NCI-H1694 (cell line): Measurements from ENCODE around the gene CORO1C.

Experiments used
- DNase-seq: peaks from one replicate; lab custom pipeline; 2025; lab: John Stamatoyannopoulos, UW

Gene CORO1C

DNA sequence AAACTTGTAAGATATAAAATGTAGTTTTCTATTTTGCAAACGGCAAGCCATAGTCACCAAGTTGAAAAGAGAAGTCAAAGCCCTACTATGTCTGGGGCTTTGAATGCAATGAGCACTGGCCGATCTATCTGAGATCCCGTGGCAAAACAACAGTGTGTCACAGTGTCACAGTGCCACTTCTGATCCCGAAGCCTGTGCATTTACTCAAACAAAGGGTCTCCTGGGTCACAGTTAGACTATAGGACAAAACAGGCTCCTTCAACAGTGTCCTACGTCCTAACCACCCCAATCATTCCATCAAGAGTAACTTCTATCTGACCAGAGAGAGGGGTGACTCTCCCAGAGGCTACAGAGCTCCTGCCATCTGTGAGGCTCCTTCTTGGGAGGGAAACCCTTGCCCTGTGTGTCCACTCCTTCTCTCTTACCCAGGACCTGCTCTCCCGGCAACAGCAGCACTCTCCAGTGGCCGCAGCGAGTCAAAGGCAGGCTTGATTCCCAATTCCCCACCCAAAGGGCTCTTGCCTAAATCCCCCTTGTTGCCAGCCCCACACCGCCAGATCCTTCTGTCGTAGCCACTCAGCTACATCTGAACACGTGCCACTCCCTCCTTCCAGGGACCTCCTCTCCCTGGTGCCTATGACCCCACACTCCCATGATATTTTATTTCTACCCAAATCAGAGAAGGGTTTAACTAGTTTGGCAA is 83.6 kb downstream of the CORO1C start:
- no peak for DNase-seq

DNA sequence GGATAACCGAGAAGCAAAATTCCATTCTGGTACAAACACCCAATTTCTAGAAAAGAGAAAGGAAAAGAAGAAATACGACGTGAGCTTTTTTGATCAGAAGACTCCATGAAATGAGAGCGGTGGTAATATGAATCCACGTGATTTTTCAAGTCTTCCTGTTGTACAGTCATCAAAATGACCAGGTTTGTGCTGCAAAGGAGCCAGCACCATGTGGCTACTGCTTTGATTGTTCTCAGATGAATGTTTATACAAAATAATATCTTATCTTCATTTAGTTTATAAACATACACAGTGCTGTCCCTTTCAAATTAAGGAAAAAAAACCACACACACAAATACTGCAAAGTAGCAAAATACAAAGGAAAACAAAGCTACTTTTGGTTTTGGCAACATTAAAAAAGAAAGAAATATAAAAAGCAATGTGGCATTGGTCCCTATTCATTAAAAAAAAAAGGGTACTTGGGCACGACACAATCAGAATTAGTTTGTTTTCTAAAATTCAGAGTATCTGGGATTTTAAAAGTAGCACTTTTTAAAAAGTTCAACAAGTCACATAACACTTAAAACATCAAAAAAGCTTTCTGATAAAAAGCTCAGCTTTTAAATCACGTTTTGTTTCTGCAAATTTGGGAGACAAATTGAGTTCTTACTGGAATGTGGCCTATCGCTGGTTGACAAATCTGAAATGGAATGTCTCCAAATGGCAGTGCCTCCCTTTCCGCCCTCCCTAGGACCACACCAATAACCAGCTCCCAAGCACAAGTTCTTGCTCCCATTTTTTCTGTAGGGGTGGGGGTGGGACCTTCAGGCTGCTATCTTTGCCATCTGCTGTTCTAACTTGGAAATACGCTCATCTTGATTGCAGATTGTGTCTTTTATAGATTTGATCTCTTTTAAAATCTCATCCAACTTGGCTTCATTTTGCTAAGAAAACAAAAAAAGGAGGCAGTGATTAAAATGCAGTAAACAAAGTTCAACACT is 84.4 kb downstream of the CORO1C start:
- DNase-seq: no peak

DNA sequence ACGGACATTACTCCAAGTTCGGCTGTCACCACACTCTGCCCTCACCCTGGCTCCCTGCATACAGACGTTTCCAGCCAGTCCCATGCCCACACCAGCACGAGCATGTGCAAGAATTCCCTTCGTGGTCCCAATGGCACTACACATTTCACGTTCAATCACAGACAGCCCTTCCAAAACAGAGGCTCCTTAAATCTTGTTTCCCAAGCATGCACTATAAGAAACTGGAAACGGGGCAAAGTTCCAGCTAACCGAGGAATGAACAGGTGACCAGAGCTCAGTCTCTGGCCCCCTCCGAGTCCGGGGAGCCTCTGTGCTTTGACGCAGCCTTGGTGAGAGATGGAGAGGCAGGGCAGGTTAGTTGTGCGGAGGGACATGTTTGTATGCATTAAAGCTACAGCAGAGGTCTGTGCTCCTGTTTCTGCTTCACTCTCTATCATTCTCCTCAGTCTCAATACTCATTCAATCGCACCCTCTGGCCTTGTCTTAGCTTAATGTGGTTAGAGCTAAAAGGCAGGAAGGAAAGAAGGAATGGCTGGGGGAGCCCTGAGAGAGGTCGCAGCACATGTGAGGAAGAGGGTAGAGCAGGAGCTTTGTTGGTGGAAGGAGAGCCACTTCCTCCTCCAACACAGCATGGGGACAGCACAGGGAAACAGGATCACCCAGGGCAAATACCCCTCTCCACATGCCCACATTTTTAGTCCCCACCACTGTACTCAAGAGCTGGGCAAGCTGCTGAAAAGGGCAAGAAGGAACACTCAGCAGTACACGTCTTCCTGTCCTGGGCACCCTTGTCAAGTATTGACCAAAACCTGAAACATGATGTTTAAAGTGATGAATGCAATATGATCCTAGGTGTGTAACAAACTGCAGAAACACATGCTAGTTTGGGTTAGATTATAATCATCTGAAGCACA is 85.4 kb downstream of the CORO1C start:
- DNase-seq: no peak

DNA sequence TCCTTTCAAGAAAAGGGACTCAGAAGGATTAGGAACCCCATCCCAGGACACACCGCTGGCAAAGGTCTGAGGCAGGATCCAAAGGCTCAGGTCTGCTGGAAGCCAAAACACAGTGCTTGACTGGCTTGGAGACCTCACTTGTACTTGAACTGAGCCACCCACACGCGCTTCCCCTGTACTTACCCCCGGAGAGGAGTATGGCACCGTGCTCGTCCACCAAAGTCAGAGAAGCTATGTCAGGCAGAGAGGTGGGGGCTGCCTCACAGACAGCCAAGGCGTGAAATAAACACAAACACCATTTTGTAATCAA is 86.6 kb downstream of the CORO1C start:
- DNase-seq: no peak

DNA sequence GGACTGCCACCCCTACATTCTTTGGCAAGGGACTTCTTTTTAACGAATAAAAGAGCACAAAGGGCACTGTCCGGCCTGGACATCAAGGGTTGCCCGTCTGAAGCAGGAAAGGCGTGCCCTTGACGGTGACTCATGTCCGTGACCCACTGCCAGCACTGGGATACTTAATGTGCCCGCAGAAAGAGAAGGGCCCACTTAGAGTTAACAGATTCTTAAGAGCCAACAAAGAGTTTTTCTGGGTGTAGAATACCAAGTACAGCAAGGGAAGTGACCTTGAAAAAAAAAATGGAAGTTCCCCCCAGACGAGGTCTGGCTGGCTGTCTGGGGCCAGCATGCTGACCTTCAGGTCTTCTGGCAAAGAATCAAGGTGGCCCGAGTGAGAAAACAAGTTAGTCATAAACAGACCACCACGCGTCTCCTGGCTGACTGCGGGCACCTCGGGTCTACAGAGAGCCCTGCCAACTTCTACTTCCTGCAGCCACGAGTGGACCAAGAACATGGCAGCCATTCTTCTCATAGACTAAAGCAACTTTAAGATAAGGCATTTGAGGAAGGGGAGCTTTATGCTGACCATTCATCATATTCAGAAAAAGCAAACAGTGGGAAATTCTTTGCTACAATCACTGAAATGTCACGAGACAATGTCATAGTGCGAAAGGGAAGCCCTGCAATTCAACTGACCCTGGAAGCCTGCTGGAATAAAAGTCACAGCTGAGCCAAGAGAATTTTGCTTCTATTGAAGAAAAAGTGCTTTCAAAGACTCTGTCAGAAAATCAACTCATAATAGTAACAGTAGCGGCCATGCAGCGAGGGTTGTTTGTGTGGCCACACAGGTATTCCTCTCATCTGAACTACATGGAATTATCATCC is 87.1 kb downstream of the CORO1C start:
- DNase-seq: no peak

DNA sequence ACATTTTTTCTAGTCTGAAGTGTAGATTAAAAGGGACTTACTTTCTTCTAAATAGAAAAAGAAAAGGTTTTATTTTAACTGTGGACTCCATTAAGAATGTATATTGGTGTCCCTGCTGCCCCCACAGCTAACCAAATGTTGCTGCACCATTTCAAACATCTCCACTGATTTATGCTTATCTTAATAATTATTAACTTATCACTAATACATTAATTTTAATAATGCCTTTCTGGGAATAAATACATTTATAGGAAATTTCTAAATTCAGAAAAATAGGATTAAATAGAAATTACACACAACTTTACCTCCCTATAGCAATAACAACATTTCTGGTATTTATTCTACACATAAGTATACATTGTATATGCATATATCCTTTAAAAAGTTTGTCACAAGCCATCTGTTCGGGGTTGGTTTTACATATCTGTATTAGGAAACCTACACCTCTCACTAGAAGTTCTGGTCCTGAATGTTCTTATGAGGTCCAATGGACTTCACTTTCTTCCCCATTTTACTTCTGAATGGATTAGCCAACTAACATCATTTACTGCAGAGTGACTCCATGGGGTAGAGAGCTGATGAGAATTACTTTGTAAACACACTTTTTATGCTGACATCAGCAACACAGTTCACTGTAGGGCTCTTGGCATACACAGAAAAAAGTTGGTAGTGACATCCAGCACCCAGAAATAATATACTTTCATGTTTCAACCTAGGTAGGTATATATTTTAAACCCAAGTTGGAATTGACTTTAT is 88.2 kb downstream of the CORO1C start:
- DNase-seq: no peak

DNA sequence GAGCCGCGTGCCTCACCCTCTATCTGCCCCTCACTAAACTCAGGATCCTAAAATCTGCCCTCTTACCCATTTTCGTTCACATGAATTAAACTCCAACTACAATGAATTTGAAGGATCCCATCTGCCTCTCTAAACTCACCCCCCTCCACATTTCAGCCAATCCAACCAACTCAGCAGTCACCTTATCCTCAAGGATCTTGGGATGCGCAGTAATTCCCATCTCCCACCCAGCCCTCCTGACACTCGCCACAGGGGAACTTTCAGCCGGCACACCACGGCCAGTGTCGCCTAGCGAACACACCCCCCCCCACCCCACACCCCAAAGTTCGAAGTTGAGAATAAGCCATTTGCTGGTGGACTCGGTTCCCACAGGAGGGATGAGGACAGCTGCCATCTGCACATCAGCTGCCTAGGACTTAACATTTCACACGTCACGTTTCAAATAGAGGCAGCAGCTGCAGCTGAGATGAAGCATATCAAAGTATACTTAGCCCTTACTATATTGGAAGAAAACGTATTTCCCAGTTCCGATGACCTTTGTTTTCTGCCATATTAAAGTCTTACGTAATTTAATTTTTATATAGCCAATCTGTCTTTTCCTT is 88.9 kb downstream of the CORO1C start:
- no peak for DNase-seq

DNA sequence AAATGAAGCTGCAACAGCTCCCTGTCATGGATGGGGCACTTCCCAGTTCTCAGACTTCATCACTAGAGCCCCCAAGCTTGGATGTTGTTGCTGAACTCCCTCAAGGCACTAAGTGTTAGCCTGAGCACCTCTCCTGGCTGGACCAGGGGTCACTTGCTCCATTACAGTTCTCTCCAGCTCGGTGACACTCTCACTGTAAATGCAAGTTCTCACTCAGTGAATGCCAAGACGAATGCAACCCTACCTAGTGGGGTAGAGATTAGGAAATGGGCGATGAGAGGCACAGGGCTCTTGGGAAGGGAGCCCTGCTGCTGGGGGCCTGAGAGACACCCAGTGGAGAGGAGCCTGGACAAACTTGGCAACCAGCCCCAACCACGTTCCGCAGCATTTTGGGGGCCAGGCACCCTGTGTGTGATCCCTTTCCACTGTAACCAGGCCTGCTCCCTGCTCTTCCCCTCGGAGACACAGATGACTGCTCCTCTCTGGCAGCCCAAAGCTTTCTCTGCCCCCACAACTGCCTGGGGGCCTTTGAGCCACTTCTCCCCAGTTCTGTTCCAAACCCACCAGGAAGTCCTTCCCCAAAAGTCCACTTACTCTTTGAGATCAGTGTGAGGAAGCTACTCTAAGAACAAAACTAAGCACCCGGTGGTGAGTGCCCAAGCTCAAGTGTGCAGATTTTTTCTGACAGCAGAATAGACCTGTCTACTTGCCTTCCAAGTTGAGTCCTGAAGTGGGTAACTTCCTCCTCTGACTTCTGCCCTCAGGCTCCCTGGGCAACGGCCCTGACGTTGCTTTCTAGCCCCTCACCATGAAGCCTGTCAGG is 89.7 kb downstream of the CORO1C start:
- no peak for DNase-seq

DNA sequence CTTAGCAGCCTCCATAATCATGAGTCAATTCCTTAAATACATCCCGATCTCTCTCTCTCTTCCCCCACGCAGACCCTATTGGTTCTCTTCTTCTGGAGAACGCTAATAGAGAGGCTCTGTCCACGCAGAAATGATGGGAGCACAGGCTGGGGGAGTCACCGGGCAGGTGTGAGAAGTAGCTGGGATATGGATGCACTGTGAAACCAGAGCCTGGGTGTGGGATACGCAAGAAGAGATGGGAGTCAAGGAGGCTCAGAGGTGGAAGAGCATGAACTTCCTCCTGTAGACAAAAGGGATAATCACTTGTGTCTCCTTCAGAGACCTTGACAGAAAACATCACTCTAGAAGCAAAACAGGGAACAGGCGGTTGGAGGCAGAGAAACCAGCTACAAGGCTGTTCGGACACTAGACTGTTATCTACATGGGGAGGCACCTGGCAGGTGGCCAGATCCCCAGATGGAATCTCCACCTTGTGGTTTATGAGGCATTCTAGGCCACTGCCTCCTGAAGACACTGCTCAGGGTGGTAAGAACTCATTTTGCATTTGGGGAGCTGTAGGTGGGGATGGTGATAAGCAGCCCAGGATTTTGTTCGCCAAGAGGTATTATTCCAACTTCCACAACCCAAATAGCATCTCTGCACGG is 90.4 kb downstream of the CORO1C start:
- no peak for DNase-seq

DNA sequence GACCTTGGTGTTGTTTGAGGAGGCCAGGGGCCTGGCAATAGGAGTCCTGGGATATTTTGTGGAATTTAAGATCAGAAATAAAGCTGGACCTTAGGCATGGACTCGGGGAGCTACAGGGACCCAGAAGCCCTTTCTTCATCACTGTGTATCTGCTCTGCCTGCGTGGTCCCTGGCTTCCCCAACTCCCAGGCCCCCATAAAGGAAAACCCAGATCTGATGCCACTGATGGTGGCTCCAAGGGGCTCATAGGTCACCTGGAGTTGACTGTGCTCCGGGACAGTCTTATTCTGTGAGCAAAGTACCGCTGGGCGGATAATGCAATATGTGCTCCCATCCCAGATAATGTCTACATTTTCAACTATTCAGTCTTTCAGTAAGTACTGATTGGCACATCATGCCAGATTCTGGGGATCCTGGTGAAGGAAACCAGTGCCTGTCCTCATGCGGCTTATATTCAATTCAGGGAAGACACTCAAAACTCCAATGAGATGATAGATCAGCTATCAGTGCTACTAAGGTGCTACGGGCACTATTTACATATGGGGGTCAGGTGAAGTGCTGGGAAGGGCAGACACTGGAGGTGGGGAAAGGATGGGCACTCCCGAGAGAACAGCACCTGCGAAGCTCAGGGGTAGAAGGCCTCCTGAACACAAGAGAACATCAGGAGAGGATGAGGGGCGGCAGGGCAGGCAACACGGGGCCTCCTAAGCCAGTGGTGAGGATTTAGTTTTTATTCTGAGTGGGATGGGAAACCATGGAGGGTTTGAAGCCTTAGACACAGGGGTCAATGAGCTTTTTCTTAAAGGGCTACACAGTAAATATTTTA is 92.1 kb downstream of the CORO1C start:
- no peak for DNase-seq

DNA sequence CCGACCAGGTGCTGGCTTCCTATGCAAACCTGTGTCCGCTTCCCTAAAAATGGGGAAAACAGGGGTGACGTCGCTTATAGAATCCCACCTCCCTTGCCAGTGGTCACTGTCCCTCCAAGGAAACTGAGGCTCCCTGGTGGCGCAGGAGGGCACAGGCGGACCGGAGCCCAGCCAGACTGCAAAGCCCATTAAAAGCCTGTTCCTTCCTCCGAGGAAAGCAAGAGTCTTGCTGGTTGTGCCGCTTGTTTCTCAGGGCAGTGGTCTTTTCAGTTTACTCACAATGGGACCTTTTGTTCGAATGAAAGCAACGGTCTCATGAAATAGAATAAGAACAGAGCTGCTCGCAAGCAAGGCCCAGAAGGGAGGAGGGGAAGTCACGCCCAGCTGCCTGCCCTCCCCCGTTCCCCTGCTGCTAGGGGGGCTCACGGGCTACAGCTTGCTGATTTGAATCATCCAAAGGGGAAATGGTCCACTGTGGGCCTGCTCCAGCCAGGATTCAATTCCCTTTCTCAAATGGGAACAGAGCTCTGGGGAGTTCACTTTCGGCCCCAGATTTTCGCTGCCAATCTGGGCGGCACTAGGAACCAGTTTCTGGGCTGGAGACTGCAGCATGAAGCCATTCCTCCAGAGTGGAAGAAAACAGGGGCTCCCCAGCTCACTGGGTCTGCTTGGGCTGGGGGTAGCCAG is 93.0 kb downstream of the CORO1C start:
- no peak for DNase-seq

DNA sequence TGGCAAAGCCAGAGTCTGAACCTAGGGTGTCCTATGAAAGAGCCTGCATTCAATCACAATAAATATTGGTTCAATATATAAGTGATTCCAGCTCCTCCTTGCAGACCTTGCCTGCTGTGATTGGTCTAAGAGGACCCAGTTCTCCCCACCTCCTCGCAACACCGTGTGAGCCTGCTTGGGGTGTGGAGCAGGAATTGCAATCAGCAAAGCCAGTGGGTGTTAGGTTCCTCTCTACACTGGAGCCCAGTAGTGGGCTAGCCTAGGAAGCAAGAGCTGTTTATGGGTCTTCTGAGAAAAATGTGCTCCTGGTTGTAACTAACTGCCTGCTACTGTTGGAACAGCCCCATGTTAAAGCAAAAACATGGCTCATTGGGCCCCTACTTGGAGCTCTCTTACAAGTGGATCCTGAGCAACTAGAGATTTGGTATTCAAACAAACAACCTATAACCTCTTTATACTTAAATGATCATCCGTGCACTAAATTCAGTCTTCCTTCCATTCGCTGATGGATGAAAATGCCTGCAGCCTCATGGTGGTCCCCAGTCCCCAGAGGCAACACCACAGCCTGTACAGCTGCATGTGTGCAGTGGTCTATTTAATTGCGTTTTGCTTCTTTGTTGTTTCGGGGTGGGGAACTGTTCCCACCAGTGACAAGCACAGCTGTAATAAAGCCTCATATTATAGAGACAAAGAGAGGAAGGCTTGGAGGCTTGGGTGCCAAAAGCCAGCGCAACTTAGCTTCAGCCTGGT is 93.9 kb downstream of the CORO1C start:
- DNase-seq: no peak

DNA sequence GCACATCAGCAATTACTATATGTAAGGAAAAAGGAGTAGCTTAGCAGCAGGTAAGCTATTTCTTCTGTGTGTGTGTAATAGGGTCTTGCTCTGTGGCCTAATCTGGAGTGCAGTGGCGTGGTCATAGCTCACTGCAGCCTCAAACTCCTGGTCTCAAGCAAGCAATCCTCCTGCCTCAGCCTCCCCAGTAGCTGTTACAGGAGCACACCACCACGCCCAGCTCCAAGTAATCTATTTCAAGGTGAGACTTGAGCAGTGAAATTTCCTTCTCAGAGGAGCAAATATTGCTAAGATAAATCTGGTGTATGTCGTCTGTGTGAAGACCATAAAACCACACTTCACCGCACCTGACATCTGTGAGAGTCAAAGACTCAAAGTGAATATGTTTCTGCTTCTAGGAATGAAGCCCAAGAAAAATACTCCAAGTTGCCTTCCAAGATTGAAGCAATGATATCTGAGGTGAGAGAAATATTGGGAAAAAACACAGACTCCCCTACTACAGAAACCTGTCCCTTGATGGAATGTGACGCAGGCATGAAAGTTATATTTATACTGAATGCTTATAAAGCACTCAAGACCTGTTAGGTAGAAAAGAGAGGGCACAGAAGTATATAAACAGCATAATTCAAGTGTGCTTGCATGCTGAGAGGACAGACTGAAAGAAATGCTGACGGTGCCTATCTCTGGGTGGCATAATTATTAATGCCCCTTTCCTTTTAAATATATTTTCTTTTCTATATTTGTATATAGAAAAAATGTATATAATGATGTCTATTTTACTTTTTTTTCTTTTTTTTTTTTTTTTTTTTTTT is 95.1 kb downstream of the CORO1C start:
- no peak for DNase-seq

DNA sequence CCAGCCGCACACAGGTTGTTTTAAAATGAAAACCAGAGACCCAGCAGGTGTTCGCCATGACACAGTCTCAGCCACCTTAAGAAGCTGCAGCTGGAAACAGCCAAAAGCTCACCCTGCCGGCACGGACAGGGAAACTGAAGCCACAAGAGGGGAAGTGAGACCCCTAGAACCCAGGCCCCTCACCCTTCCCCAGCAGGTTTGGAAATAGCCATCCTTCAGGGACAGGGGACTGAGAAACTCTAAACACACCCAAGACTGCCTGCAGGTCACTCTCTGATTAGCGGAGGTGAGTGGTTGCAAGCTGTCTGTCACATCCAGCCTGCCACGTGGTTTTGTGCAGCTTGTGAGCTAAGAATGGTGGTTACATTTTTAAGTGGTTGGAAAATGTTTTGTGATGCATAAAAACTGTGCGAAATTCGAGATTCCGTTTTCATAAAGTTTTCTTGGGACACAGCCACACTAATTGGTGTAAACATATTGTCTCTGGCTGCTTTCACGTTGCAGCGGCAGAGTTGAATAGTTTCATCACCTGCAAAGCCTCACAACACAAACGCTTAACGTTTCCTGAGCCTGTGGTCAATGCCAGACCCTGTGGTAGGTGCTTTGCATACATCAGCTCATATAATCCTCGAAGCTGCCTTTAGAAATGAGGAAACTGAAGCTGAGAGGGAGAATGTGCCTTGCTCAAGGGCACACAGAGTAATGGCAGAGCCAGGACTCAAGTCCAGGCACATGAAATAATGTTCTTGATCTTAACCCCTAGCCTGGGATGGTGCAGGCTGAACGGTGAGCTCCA is 95.9 kb downstream of the CORO1C start:
- no peak for DNase-seq

DNA sequence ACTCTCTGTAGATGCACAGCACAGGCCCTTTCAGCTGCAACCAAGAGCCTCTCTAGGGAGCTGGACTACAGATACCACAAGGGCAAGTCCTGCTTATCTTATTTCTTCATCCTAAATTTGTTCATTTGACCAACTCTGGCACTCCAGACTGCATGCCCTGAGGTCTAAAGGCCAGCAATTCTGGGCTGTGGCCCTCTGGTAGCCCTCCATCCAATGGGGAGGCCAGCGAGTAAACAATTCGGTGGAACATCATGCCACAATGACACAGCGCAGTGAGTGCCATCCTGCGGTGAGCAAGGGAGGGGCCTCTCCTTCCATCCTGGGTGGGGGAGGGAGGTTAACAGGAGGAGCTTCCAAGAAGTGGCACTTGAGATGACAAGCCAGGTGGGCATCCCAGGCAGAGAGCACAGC is 97.0 kb downstream of the CORO1C start:
- DNase-seq: no peak
